Activated CD8-positive, alpha-beta memory T cell treated with anti-CD3 and anti-CD28 coated beads, Interleukin-2, amount 10 ng/mL, durations not matched to agents 7 days and 5 days (primary cell): ENCODE results near the gene WDR77. TPM values are rescaled to one million over a fixed set of nuclear protein-coding genes. Genes with fewer than 3 reads are reported as not detected.

Experiments
- ATAC-seq: fragments of 150-1000 bp; cut with Tn5 transposase; one replicate; pipeline ENCODE4 v1.10.0; 2021; ENCODE audit warnings: moderate library complexity
- CTCF ChIA-PET: fragments of 350-600 bp; sonication (Branson Sonifier 250); formaldehyde crosslinking; loops from one replicate; lab custom pipeline; 2021; ENCODE audit warnings: antibody characterized with exemption; lab: Charles Lee
- DNase-seq: peaks from one replicate; pipeline ENCODE4 v3.0.0-alpha.2; 2020
- H3K27ac Mint-ChIP-seq: one replicate; pipeline ENCODE4 v1.8.0; 2021; ENCODE audit warnings: mild to moderate bottlenecking, mixed read lengths
- H3K27me3 Mint-ChIP-seq: one replicate; pipeline ENCODE4 v1.8.0; 2021; ENCODE audit warnings: mixed read lengths
- H3K36me3 Mint-ChIP-seq: one replicate; pipeline ENCODE4 v1.8.0; 2021; ENCODE audit warnings: mild to moderate bottlenecking, mixed read lengths
- H3K4me1 Mint-ChIP-seq: one replicate; pipeline ENCODE4 v1.8.0; 2021; ENCODE audit warnings: mixed read lengths
- H3K4me3 Mint-ChIP-seq: one replicate; pipeline ENCODE4 v1.8.0; 2021; ENCODE audit warnings: mild to moderate bottlenecking, moderate library complexity, mixed read lengths
- H3K9me3 Mint-ChIP-seq: one replicate; pipeline ENCODE4 v1.8.0; 2022; ENCODE audit warnings: low read depth, mixed read lengths
- total RNA-seq, 2 experiments: library from RNA; stranded (reverse); gene quantifications; one replicate each; pipeline ENCODE4 v1.2.3, GENCODE V29; 2021

The WDR77 gene
- total RNA-seq, 2 experiments from 2014 or later = 29.6 to 37.5 TPM

GRCh38 chr1:111448482-111448917 lies 556 bp downstream of the WDR77 start:
- peak overlapping the region; percentile 98 for H3K4me3 Mint-ChIP-seq
- H3K36me3 Mint-ChIP-seq = peaks cover 36% of the 10 kb centered on the region
- H3K9me3 Mint-ChIP-seq = no peaks in the 10 kb centered on the region
- DNase-seq (no peak), ATAC-seq (peak; percentile 46)
- no peaks in the 10 kb centered on the region for H3K27me3 Mint-ChIP-seq
- CTCF ChIA-PET = interaction anchor here (0.9 to 4.7 kb wide), 9 partner anchors 12 to 307 kb away, joined by 3 to 25 read pairs (median 5); no protein-coding TSS in a partner anchor
- peaks cover 70% of the 10 kb centered on the region for H3K4me1 Mint-ChIP-seq
- peak overlapping the region; percentile 94 for H3K27ac Mint-ChIP-seq

GRCh38 chr1:111446967-111447892 lies 1.8 kb downstream of the WDR77 start:
- peak overlapping the region; percentile 6 for H3K27ac Mint-ChIP-seq
- CTCF ChIA-PET = interaction anchor here (0.6 to 4.7 kb wide), 7 partner anchors 16 to 890 kb away, joined by 3 to 25 read pairs (median 5); no protein-coding TSS in a partner anchor

GRCh38 chr1:111446546-111446945 lies 2.5 kb downstream of the WDR77 start:
- CTCF ChIA-PET = interaction anchor here (1.6 to 4.7 kb wide), 2 partner anchors 34 to 61 kb away, joined by 3 to 25 read pairs; no protein-coding TSS in a partner anchor
- DNase-seq = no peak
- Mint-ChIP-seq H3K4me1 (peaks cover 72% of the 10 kb centered on the region), H3K27ac (no peak overlapping the region), H3K36me3 (peaks cover 48% of the 10 kb centered on the region), H3K4me3 (peak overlapping the region; percentile 98), H3K9me3 (no peaks in the 10 kb centered on the region), H3K27me3 (no peaks in the 10 kb centered on the region)
- no peak for ATAC-seq

More at GRCh38 chr1:111446967-111447892, 1.8 kb downstream of the WDR77 start:
- Mint-ChIP-seq H3K36me3 (peaks cover 46% of the 10 kb centered on the region), H3K4me3 (peak overlapping the region; percentile 98), H3K27me3 (no peaks in the 10 kb centered on the region), H3K9me3 (no peaks in the 10 kb centered on the region), H3K4me1 (peaks cover 71% of the 10 kb centered on the region)
- no peak for ATAC-seq
- no peak for DNase-seq

- Mint-ChIP-seq H3K4me3 (no peak overlapping the region), H3K27ac (no peak overlapping the region), H3K9me3 (no peaks in the 10 kb centered on the region), H3K27me3 (no peaks in the 10 kb centered on the region), H3K4me1 (peaks cover 53% of the 10 kb centered on the region), H3K36me3 (peaks cover 47% of the 10 kb centered on the region)
- CTCF ChIA-PET = no interaction called here
- DNase-seq (no peak), ATAC-seq (no peak)
These were observed 5.0 kb downstream of the WDR77 start for GRCh38 chr1:111444031-111444430.

GRCh38 chr1:111442457-111442856 lies 6.6 kb downstream of the WDR77 start:
- DNase-seq (no peak), ATAC-seq (no peak)
- CTCF ChIA-PET = interaction anchor here (0.7 to 2.0 kb wide), 9 partner anchors 10 to 412 kb away, joined by 3 to 6 read pairs (median 3); no protein-coding TSS in a partner anchor
- no peaks in the 10 kb centered on the region for H3K27me3 Mint-ChIP-seq
- no peak overlapping the region for H3K27ac Mint-ChIP-seq
- H3K4me1 Mint-ChIP-seq = peaks cover 43% of the 10 kb centered on the region
- peaks cover 55% of the 10 kb centered on the region for H3K36me3 Mint-ChIP-seq
- H3K9me3 Mint-ChIP-seq = no peaks in the 10 kb centered on the region
- no peak overlapping the region for H3K4me3 Mint-ChIP-seq

- H3K4me3 Mint-ChIP-seq = no peak overlapping the region
- ATAC-seq (peak; percentile 70), DNase-seq (peak; percentile 72)
- no peak overlapping the region for H3K27ac Mint-ChIP-seq
- H3K4me1 Mint-ChIP-seq = peaks cover 36% of the 10 kb centered on the region
- CTCF ChIA-PET = interaction anchor here (0.9 to 2.1 kb wide), 8 partner anchors 12 to 411 kb away, joined by 3 to 5 read pairs (median 4); no protein-coding TSS in a partner anchor
- H3K27me3 Mint-ChIP-seq = no peaks in the 10 kb centered on the region
- H3K36me3 Mint-ChIP-seq = peaks cover 53% of the 10 kb centered on the region
- H3K9me3 Mint-ChIP-seq = no peaks in the 10 kb centered on the region
These were observed 7.4 kb downstream of the WDR77 start for GRCh38 chr1:111441573-111442192.

- Mint-ChIP-seq H3K27ac (no peak overlapping the region), H3K9me3 (no peaks in the 10 kb centered on the region), H3K27me3 (no peaks in the 10 kb centered on the region), H3K4me1 (peaks cover 21% of the 10 kb centered on the region), H3K36me3 (peaks cover 46% of the 10 kb centered on the region), H3K4me3 (no peak overlapping the region)
- CTCF ChIA-PET = interaction anchor here (0.8 to 2.1 kb wide), 4 partner anchors 31 to 217 kb away, joined by 3 to 5 read pairs (median 4); no protein-coding TSS in a partner anchor
- DNase-seq (no peak), ATAC-seq (no peak)
These were observed 9.3 kb downstream of the WDR77 start for GRCh38 chr1:111439461-111440351.

GRCh38 chr1:111436726-111437125 lies 12.3 kb downstream of the WDR77 start:
- H3K36me3 Mint-ChIP-seq = peaks cover 25% of the 10 kb centered on the region
- no peak overlapping the region for H3K4me3 Mint-ChIP-seq
- H3K27me3 Mint-ChIP-seq = no peaks in the 10 kb centered on the region
- H3K4me1 Mint-ChIP-seq = peaks cover 1% of the 10 kb centered on the region
- no peak for ATAC-seq
- no peak overlapping the region for H3K27ac Mint-ChIP-seq
- no peak for DNase-seq
- CTCF ChIA-PET = interaction anchor here (1.1 to 1.4 kb wide), 2 partner anchors 12 to 80 kb away, joined by 3 to 6 read pairs; partner anchors contain the start of genes ATP5PB and WDR77
- no peaks in the 10 kb centered on the region for H3K9me3 Mint-ChIP-seq

GRCh38 chr1:111424281-111424680 lies 24.8 kb downstream of the WDR77 start:
- Mint-ChIP-seq H3K27me3 (no peaks in the 10 kb centered on the region), H3K27ac (no peak overlapping the region), H3K4me1 (no peaks in the 10 kb centered on the region), H3K9me3 (no peaks in the 10 kb centered on the region), H3K36me3 (no peaks in the 10 kb centered on the region), H3K4me3 (no peak overlapping the region)
- CTCF ChIA-PET = interaction anchor here (1.3 kb wide), 1 partner anchor 24 kb away, joined by 3 read pairs; no protein-coding TSS in a partner anchor
- no peak for ATAC-seq
- no peak for DNase-seq

- Mint-ChIP-seq H3K27ac (no peak overlapping the region), H3K4me3 (no peak overlapping the region), H3K4me1 (no peaks in the 10 kb centered on the region), H3K36me3 (no peaks in the 10 kb centered on the region), H3K27me3 (no peaks in the 10 kb centered on the region), H3K9me3 (no peaks in the 10 kb centered on the region)
- CTCF ChIA-PET = interaction anchor here (1.4 kb wide), 1 partner anchor 23 kb away, joined by 3 read pairs; no protein-coding TSS in a partner anchor
- DNase-seq (no peak), ATAC-seq (no peak)
These were observed 26.3 kb downstream of the WDR77 start for GRCh38 chr1:111422546-111423391.

GRCh38 chr1:111420377-111420776 lies 28.7 kb downstream of the WDR77 start:
- Mint-ChIP-seq H3K4me1 (no peaks in the 10 kb centered on the region), H3K9me3 (no peaks in the 10 kb centered on the region), H3K27ac (no peak overlapping the region), H3K36me3 (no peaks in the 10 kb centered on the region), H3K27me3 (no peaks in the 10 kb centered on the region), H3K4me3 (no peak overlapping the region)
- no peak for DNase-seq
- CTCF ChIA-PET = no interaction called here
- ATAC-seq = no peak

- Mint-ChIP-seq H3K36me3 (no peaks in the 10 kb centered on the region), H3K9me3 (no peaks in the 10 kb centered on the region), H3K27ac (no peak overlapping the region), H3K4me1 (no peaks in the 10 kb centered on the region), H3K27me3 (no peaks in the 10 kb centered on the region), H3K4me3 (no peak overlapping the region)
- CTCF ChIA-PET = no interaction called here
- ATAC-seq = no peak
- DNase-seq = no peak
These were observed 30.0 kb downstream of the WDR77 start for GRCh38 chr1:111419037-111419436.
